DMS53 (cell line): Measurements from ENCODE around the gene THSD4.
A peak's percentile ranks its signal among the peaks of the same experiment; 100 is the strongest.

Source experiments
- DNase-seq: peaks from one replicate; lab custom pipeline; 2025; lab: John Stamatoyannopoulos, UW

The THSD4 gene

DNA sequence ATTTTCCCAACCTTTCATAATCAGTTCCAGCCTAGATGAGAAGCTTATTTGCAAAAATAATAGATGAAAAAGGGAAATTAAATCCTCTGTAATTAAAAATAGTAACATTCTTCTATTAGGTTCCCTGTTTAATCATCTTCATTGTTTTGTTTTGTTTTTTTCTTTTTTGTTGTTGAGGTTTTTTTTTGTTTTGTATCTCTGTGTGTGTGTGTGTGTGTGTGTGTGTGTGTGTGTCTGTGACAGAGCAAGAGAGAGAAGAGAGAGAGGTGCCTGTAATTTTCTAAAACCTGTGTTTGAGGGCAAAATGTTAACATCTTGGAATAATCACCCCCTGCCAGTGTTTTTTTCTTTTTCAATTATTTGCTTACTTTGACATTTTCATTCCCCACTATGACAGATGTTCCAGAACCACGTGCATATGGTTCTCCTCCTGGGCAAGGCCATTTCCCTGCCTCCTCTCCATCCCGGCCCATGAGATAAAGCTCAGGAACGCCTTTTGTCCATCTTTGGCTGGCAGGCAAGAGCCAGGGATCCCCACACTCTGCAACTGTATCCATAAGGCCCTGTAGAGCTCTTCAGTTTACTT lies 573.3 kb downstream of the THSD4 start:
- DNase-seq: no peak

- no peak for DNase-seq
Observed at GRCh38 chr15:71691081-71691457, 575.8 kb downstream of the THSD4 start.

DNA sequence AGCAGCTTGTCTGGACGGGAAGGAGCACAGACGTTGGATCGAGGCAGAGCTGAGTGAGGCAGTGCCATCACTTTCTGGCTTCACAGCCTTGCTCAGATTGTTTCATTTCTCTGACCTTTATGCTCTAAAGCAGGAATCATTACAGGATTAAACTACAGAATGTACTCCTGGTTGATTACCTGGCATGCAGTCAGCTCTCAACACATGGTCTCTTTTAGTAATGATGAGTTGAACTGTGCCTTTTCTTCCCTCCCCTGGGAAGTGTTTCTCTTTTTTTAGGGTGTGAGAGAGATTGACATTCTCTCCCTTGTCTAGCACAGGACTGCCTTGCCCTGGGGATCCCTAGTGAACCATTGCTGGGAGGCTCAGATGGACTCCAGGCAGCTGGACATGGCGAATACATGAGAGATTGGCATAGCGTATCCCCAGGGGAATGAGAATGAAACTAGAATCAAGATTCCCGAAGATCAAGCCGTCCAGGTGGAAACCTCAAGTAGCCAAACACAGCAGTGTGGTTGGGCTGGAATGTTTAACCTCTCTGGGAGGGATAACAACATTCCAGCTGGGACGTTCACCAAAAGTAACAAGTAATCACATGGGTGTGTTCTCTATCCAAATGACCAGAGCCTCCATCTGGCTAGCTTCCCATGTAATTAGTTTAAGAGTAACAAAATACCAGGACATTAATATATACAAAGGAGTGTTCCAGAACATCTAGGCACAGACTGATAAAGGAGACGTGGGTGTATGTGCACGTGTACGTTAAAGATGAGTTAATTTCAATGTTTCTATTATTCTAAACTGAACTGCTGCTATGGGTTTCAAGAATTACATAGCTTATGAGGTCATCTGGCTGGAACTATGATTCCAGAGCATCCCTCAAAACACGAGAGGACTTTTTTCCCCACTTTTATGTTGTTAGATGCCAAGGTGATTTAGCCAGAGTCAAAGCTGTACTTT lies 576.5 kb downstream of the THSD4 start:
- DNase-seq: no peak

DNA sequence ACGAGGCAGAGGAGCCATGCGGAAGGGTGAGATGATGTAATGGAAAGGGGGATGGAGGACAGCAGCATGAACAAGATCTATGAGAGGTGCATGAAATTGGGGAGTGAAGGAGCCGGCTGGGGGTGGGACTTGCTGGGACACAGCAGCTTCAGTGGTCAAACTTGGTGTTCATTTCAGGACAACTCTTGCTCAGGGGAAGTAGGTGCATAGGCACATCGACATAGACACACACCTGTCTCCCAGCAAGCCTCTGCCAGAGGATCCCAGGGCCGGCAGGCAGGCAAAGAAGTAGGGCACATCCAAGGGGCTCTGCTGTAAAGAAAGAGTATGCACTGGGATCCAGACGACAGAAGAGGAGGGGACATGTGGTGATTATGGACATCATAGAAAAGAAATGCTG lies 582.0 kb downstream of the THSD4 start:
- DNase-seq: no peak

GRCh38 chr15:71698030-71698429 lies 582.8 kb downstream of the THSD4 start:
- no peak for DNase-seq

DNA sequence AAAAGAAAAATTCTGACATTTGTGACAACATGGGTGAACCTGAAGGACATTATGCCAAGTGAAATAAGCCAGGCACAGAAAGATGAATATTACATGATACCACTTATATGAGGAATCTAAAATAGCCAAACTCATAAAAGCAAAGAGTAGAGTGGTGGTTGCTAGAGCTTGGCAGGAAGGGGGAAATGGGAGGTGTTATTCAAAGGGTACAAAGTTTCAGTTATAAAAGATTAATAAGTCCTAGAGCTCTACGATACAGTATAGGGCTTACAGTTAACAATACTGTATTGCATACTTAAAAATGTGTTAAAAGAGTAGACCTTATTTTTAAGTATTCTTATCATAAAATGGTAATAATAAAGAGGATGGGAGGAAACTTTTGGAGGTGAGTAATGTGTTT lies 583.5 kb downstream of the THSD4 start:
- no peak for DNase-seq

DNA sequence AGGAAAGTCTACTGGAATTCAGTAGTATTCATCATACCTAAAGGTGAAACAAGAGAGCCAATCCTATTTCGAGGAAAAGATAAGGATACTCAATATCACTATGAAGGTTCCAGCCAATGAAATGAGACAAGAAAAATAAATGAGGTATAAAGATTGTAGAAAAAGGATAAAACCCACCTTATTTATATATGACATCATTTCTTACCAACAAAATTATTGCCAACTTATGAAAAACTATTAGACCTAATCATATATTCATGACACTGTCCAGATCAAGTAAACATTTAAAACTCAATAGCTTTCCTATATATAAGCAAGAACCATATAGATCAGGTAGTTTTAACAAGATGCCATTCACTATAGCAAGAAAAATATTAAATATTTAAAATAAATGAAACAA lies 584.7 kb downstream of the THSD4 start:
- DNase-seq: no peak

DNA sequence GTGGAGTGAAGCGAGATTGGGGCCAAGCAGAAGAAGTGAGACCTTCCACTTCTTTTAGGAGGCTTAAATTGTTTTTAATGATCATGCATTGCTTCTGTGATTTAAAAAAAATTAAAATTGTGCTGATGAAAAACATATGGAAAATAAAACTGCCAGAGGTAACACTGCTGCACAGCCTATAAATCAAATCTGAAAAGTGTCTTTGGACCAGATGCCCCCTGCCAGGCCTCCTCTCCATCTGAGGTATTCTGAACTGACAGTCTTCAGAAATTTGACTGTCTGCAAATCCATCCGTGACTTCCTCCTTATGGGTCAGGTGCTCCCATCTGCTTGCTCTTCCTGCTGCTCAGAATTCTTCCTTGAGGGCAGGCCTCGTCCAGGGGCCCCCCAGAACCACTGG lies 586.5 kb downstream of the THSD4 start:
- no peak for DNase-seq

GRCh38 chr15:71702496-71702895 lies 587.2 kb downstream of the THSD4 start:
- DNase-seq: no peak

- no peak for DNase-seq
Observed at GRCh38 chr15:71705151-71705550, 589.9 kb downstream of the THSD4 start.

- no peak for DNase-seq
Observed at GRCh38 chr15:71706461-71707229, 591.4 kb downstream of the THSD4 start.

DNA sequence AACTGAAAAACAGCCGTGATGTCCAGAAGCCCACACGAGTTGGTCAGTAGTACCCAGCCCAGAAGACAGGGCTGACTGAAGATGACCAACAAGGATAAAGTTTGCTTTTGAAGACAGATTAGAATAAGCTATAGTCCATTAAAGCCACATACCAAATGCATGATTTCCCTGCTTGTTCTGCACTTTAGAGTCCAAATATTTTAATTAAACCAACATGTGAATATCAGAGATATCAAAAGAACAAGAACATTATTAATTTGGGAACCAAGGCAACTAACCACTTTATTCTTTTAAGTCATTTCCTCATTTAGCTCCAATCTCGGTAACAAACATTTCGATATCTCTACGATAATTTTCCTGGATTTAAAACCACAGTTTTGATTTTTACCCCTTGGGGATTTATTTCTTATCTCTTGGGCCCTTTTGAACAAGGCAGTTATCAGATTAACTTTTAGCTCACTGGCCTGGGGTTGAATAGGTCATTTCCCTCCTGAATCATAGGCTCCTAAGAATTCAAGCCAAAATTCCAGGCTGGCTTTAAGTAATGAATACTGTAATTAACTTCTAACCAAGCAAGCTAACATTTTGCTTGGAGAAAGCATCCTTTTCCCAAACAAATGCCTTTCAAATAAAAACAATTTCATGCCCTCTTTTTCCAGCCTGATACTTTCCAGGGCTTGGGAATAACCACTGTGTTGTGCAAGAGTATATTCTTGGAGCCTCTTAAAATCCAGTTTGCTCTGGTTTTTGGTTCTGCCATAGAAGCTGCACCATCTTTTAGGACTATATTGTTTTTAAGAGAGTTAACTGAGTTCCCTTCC lies 592.2 kb downstream of the THSD4 start:
- DNase-seq: no peak

DNA sequence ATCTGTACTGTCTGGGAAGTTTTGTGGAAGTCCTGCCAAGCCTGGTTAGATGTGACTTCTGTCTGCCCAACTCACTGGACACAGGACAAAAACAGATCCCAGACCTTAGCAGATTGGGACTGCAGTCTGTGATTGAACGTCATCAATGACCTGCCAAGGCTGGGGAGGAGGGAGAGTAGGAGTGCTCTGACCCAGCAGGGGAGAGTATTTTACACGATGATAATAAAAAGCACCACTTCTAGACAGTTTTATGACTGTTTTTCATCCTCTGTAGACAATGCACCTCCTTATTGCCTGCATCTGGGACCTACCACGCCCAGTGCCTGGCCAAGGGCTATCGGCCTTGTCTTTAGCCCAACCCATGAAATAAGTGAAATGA lies 592.8 kb downstream of the THSD4 start:
- DNase-seq: no peak

- DNase-seq: no peak
Observed at GRCh38 chr15:71708741-71709140, 593.5 kb downstream of the THSD4 start.

- DNase-seq: no peak
Observed at GRCh38 chr15:71709808-71710418, 594.6 kb downstream of the THSD4 start.

DNA sequence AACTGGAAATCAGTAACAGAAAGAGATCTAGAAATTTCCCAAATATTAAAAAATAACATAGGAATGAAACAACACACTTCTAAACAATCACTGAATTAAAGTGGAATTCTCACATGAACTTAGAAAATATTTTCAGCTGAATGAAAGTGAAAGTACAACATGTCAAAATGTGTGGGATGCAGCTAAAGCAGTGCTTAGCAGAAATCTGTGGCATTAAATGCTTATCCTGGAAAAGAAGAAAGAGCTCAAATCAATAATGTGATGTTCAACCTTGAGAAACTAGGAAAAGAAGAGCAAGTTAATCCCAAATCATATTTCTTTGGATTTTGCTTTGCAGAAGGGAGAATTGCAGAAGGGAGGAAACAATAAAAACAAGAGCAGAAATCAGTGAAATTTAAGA lies 596.9 kb downstream of the THSD4 start:
- no peak for DNase-seq

- no peak for DNase-seq
Observed at GRCh38 chr15:71713191-71713809, 598.0 kb downstream of the THSD4 start.

DNA sequence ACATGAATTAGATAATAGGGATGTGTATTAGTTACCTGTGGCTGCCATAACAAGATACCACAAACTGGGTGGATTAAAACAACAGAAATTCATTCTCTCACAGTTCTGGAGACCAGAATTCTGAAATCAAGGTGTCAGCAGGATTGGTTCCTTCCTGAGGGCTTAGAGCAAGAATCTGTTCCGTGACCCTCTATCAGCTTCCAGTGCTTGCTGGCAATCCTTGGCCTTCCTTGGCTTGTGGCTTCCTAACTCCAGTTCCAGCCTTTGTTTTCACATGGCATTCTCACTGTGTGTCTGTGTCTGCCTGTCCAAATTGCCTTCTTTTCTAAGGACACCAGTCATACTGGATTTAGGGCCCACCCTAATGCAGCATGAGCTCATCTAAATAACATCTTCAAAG lies 600.6 kb downstream of the THSD4 start:
- no peak for DNase-seq

DNA sequence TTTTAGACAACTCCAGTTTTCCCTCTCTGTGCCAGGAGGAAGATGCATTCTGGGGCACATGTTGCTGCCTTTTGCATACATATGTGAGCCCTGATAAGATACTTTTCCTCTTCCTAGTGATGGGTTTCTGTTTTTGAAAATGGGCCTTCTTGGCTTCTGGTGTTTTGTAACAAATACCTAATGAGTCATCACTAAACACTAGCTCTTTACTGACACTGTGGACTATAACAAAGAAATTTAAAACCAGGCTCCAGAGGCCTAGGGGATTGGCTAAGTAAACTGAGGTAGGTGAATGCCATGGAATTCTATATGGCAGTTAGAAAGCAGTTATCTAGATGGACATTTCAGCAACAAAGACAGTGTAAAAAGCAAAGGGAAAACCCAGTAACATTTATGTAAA lies 601.7 kb downstream of the THSD4 start:
- peak; percentile 26 for DNase-seq

DNA sequence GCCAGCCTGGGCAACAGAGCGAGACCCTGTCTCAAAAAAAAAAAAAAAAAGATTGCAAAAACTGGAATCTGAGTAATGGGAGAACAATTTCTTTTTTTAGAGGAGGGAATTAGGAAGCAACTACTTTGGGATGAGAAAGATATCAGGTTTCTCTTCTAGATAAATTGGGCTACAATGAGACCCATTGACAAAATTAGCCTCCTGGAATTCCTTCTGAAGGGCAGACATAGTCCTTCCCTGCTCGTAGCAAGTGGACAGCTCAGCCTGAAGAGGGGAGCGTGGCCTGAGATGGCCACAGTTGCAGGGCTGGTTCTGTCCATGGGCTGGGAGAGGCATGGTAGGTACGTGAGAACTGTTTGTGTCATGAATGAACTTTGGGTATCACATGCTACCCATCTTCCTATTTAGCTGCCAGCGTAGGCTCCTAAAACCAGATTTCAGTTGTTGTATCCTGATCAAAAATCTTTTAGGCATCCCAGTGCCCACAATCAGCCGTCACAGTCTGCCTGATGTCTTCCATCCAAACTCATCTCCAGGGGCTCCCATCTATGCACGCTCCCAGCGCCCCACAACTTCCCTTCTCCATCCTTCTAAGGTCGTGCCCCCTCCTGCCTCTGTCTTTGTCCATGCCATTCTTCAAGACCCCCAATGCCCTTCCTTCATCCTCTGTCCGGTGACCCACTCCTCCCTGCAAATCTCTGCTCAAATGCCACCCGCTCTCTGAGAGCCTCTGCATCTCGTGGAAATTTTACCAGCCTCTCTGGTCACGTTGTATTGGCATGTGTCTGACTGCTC lies 603.0 kb downstream of the THSD4 start:
- DNase-seq: no peak
